Omental fat pad (tissue), 4 donors: ENCODE data around the gene COQ3. TPM values are rescaled to one million over a fixed set of nuclear protein-coding genes. Genes with fewer than 3 reads are reported as not detected.

ENCODE experiments used
- ATAC-seq: fragments of 150-250 bp; one replicate; pipeline ENCODE4 v1.9.1; 2016; ENCODE audit warnings: mild to moderate bottlenecking, moderate library complexity; ENCODE audit not compliant: low FRiP score
- DNase-seq: peaks from one replicate; pipeline ENCODE4 v3.0.0-alpha.2; 2019; ENCODE audit warnings: low spot score
- CTCF ChIP-seq, 3 donors: fragments of 450-650 bp; IDR thresholded peaks; one replicate each; pipeline ENCODE4 v1.5.1; 2016 to 2017; ENCODE audit warnings: antibody characterized with exemption in 3 of 3, mild to moderate bottlenecking in 3 of 3, moderate library complexity in 2 of 3
- total RNA-seq, 4 donors: library from RNA; depleted of rRNA; stranded (reverse); fragments of >200 nt; gene quantifications; one replicate each; pipeline ENCODE4 v1.1.0, GENCODE V29; 2016

COQ3 gene
- total RNA-seq, 4 donors from 2014 or later, result 1.2 to 4.5 (median 4.0) TPM

GRCh38 chr6:99390896-99391295 lies 3.1 kb downstream of the COQ3 start:
- no peak for DNase-seq
- ATAC-seq, result no peak
- no peak for TF ChIP-seq CTCF (IDR thresholded peaks at IDR 0.05)

GRCh38 chr6:99384507-99384906 lies 9.5 kb downstream of the COQ3 start:
- no peak for ATAC-seq
- no peak for TF ChIP-seq CTCF (IDR thresholded peaks at IDR 0.05)

GRCh38 chr6:99378636-99379035 lies 15.4 kb downstream of the COQ3 start:
- ATAC-seq (no peak), DNase-seq (no peak)
- TF ChIP-seq CTCF (IDR thresholded peaks at IDR 0.05), result no peak

More at GRCh38 chr6:99384507-99384906, 9.5 kb downstream of the COQ3 start:
- no peak for DNase-seq

GRCh38 chr6:99369533-99369932 lies 24.5 kb downstream of the COQ3 start:
- ATAC-seq (no peak), DNase-seq (no peak)
- no peak for TF ChIP-seq CTCF (IDR thresholded peaks at IDR 0.05)

- DNase-seq, result no peak
- ATAC-seq, result no peak
- no peak for TF ChIP-seq CTCF (IDR thresholded peaks at IDR 0.05)
Observed at GRCh38 chr6:99366852-99367251, 27.1 kb downstream of the COQ3 start.

- no peak for ATAC-seq
- no peak for TF ChIP-seq CTCF (IDR thresholded peaks at IDR 0.05)
- no peak for DNase-seq
Observed at GRCh38 chr6:99364026-99364425, 30.0 kb downstream of the COQ3 start.

GRCh38 chr6:99362678-99363268 lies 31.2 kb downstream of the COQ3 start:
- ATAC-seq (no peak), DNase-seq (no peak)
- no peak for TF ChIP-seq CTCF (IDR thresholded peaks at IDR 0.05)
